ENCODE results near the gene OR2L5.

DNA sequence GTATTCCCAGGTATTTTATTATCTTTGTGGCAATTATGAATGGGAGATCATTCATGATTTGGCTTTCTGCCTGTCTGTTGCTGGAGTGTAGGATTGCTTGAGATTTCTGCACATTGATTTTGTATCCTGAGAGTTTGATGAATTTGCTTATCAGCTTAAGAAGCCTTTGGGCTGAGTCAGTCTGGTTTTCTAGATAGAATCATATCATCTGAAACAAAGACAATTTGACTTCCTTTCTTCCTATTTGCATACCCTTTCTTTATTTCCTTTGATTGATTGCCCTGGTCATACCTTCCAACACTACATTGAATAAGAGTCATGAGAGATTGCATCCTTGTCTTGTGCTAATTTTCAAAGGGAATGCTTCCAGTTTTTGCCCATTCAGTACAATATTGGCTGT, 41.2 kb downstream of the OR2L5 start:
- TF ChIP-seq, protein P1, sequence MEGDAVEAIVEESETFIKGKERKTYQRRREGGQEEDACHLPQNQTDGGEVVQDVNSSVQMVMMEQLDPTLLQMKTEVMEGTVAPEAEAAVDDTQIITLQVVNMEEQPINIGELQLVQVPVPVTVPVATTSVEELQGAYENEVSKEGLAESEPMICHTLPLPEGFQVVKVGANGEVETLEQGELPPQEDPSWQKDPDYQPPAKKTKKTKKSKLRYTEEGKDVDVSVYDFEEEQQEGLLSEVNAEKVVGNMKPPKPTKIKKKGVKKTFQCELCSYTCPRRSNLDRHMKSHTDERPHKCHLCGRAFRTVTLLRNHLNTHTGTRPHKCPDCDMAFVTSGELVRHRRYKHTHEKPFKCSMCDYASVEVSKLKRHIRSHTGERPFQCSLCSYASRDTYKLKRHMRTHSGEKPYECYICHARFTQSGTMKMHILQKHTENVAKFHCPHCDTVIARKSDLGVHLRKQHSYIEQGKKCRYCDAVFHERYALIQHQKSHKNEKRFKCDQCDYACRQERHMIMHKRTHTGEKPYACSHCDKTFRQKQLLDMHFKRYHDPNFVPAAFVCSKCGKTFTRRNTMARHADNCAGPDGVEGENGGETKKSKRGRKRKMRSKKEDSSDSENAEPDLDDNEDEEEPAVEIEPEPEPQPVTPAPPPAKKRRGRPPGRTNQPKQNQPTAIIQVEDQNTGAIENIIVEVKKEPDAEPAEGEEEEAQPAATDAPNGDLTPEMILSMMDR (conservative IDR thresholded peaks at IDR 0.05; ENCODE audit: low read length) = no peak
- no peak for TF ChIP-seq EZH2phosphoT487 (IDR thresholded peaks at IDR 0.05; ENCODE audit: borderline replicate concordance, low read depth, low read length)

Measured in OCI-LY7 (cell line).